GM19193 (cell line): ENCODE data around the gene ADGRL1.

Experiments used
- POLR2A ChIP-seq: IDR thresholded peaks from 4 replicates; pipeline ENCODE4 v1.6.1; 2011; ENCODE audit not compliant: insufficient read depth, insufficient read length; ENCODE audit errors: extremely low read depth

Gene ADGRL1

DNA sequence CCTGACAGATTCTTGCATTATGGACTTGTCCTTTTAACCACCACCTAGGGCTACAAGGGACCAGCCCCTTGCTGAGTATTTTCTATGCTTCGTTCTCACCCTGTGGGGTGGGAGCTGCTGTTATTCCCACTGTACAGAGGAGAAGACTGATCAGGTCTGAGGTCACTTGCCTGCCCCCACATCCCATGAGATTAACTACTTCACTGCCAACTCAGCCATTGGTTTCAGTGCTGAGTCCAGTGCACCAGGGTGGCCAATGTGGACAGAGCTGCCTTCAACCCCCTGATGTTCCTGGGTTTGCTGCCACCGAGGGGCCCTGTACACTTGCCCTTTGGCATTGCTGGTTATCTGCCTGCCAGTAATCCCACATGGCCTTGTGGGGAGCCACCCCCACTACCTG is 95.3 kb downstream of the ADGRL1 start:
- no peak for TF ChIP-seq POLR2A

DNA sequence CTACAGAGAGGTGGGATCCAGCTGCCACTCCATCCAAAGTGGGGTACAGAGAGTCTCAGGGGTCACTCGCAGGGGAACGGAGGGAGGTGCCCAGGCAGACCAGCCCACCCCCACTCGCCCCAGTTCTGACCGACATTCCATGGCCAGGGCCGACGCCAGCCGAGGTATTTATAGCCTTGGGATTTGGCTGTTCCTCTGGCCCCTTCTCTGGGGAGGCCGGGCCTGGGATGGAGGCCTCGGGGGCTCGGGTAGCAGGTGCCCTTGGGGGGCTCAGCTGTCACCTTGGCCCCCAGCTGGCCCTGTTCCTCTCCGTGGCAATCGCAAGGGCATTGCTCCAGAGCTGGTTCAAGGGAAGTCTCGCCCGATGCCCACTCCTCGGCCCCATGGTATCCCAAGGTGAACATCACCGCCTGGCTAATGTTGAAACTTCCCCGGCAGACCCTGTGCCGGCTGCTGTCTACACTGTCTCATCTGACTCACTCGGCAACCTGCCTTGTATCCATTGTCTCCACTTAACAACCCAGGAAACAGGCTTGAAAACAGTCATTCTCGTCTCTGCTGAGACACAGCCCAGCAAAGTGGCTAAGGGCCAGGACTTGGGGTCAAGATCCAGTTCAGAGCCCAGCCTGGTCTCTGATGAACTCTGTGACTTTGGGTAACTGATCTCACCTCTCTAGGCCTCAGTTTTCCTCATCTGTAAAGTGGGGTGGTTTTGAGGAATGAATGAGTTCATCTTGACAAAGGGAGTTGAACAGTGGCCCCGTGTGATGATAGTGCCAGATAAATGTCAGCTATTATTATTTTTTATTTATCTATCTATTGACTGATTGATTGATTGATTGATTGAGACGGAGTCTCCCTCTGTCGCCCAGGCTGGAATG is 98.1 kb downstream of the ADGRL1 start:
- TF ChIP-seq POLR2A, result no peak

DNA sequence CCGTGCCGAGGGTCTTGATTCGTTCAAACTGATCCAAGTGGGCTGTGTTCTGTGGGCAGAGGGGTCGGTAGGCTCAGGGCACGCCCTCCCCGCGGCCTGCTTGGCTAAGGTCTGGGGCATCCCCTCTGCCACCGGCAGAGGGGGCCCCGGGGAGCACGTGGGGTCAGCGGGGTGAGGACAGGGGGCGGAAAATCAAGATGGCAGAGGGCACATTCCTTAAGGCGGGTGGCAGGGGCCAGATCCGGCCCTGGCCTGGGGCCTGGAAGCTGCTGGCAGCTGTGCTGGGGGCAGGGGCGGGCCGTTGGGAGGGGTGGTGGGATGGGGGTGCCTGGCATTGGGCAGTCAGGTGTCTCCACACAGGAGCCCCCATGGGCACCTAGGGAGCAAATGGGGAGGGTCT is 99.1 kb downstream of the ADGRL1 start:
- no peak for TF ChIP-seq POLR2A

DNA sequence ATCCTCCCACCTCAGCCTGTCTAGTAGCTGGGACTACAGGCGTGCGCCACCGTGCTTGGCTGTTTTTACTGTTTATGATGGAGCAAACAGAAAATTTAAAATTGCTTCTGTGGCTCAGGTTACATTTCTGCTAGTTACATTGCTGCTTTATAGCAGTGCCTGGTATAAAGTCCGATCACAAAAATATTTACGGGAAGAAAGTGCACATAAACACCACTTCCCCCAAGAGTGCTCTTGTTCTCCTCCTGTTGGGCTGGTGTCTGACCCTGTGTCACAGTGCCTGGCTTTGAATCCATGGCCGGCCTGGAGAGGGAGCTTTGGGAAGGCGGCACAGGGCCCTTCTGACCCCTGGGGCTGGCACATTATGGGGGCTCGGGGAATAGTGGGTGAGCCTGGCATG is 100.3 kb downstream of the ADGRL1 start:
- no peak for TF ChIP-seq POLR2A

DNA sequence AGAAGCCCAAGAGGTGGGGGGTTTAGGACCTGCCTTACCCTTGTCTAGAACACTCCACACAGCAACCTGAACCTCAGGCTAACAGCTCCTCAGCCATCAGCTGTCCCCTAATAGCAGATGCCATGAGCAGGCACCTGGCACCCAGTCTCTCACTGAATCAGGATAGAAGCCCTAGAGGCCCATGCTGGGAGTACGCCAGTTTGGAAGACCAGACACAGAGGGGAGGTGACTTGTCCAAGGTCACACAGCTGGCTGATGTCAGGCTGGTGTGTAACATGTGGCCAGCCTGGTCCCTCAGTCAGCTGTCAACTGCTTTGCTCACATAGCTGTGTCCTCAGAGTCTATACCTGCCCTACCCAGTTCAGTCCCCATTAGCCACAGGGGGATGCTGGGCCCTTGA is 102.7 kb downstream of the ADGRL1 start:
- TF ChIP-seq POLR2A, result no peak

DNA sequence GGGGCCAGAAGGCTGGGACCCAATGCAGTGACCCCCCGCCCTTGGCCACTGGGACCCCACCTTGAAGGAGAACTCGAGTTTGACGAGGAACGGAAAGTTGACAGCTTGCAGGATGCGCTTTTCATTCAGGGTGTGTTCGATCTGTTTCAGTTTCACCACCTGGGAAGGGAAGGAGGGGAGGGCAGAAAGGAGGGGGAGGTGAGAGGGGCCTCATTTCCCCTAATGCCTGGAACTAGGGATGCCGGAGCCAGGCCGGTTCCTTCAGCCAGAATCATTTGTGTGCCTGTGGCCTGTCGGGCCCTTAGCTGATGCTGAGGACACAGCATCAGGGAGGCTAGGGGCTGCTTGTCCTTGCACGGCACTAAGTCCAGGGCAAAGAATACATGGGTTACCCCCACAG is 103.2 kb downstream of the ADGRL1 start:
- no peak for TF ChIP-seq POLR2A

DNA sequence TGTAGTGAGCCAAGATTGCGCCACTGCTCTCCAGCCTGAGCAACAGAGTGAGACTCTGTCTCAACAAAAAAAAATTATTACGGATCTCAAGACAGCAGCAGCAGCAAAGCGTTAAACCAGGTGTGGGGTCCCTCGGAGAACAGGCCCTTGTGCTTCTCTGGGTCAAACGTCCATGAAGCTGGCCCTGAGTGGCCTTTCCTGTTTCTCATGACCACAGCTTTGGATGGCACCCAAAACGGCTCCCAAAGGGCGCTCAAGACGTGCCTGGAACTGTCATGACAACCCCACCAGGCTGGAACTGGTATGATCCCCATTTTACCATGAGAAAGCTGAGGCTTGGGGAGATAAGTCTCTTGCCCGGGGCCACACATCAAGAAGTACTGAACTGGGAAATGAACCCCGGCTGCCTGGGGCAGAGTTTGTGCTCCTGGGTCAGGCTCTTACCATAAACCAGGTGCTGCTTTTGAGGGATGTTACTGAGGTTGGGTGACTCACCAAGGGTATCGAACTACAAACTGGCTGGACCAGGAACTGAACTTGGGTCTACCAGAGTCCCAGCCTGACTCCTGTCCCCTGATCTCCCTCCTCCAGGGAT is 103.8 kb downstream of the ADGRL1 start:
- TF ChIP-seq POLR2A, result no peak

DNA sequence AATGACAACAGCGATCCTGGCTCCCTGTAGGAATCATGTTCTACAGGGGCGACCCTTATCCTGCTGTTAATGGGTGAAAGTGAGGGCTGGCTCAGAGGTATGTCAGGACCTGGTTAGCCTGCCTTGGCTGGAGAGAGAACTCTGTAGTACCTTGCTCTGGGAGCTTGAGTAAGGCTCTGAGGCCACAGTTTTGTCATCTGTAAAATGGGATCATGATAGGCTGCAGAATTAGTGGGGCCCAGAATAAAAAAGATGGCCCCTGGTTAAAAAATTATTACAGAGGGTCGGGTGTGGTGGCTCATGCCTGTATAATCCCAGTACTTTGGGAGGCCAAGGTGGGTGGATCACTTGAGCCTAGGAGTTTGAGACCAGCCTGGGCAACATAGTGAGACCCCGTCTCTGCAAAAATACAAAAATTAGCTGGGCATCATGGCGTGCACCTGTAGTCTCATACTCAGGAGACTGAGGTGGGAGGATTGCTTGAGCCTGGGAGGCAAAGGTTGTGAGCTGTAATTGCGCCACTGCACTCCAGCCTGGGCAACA is 104.9 kb downstream of the ADGRL1 start:
- TF ChIP-seq POLR2A, result no peak
